Activated CD4-positive, alpha-beta T cell treated with anti-CD3 and anti-CD28 coated beads, Interleukin-2, Interleukin-6, amounts not matched to agents 100 ng/mL and 50 ng/mL, durations not matched to agents 16 hours and 8 hours (primary cell): ENCODE data around the gene CDHR5.

Source experiments
- DNase-seq: peaks from one replicate; pipeline ENCODE4 v3.0.0-alpha.2; 2020

CDHR5 gene

GRCh38 chr11:620935-621814 lies 3.6 kb downstream of the CDHR5 start:
- no peak for DNase-seq

- DNase-seq: no peak
These were observed 4.6 kb downstream of the CDHR5 start for GRCh38 chr11:620201-620600.

GRCh38 chr11:619628-620050 lies 5.1 kb downstream of the CDHR5 start:
- no peak for DNase-seq

GRCh38 chr11:618856-619627 lies 5.7 kb downstream of the CDHR5 start:
- no peak for DNase-seq

- no peak for DNase-seq
These were observed 6.7 kb downstream of the CDHR5 start for GRCh38 chr11:617912-618682.

- DNase-seq: no peak
These were observed 7.4 kb downstream of the CDHR5 start for GRCh38 chr11:617199-617911.

GRCh38 chr11:616320-617198 lies 8.2 kb downstream of the CDHR5 start:
- no peak for DNase-seq

GRCh38 chr11:615504-616319 lies 9.0 kb downstream of the CDHR5 start, which contains the start of gene IRF7:
Gene IRF7, minus strand, starts transcription at chr11:615950. Its CDS starts 586 bp downstream, at chr11:615364.
- peak; percentile 92 for DNase-seq

GRCh38 chr11:614623-615503 lies 9.9 kb downstream of the CDHR5 start:
- DNase-seq: no peak

GRCh38 chr11:614021-614622 lies 10.6 kb downstream of the CDHR5 start:
- DNase-seq: no peak

GRCh38 chr11:613369-613968 lies 11.3 kb downstream of the CDHR5 start:
- DNase-seq: peak; percentile 86

GRCh38 chr11:612961-613300 lies 11.8 kb downstream of the CDHR5 start:
- no peak for DNase-seq

- no peak for DNase-seq
These were observed 12.4 kb downstream of the CDHR5 start for GRCh38 chr11:612201-612960.

GRCh38 chr11:611001-611996 lies 13.5 kb downstream of the CDHR5 start:
- DNase-seq: no peak

GRCh38 chr11:610146-610801 lies 14.5 kb downstream of the CDHR5 start:
- no peak for DNase-seq

GRCh38 chr11:609341-609811 lies 15.4 kb downstream of the CDHR5 start:
- DNase-seq: no peak
